Tibial artery (tissue), 4 donors: ENCODE measurements around the gene WHAMM.

Experiments used
- DNase-seq, 2 donors: peaks; one replicate each; pipeline ENCODE4 v3.0.0-alpha.2; 2019
- H3K27ac ChIP-seq, 2 donors: fragments of 200-600 bp; sonication (generic) in 1 of 2; 1 replicate in 1 of 2; 2 replicates in 1 of 2; pipeline ENCODE4 v1.5.1; 2018 to 2019; ENCODE audit warnings: mild to moderate bottlenecking in 1 of 2
- H3K27me3 ChIP-seq, 2 donors: fragments of 200-600 bp; sonication (generic) in 1 of 2; one replicate each; pipeline versions ENCODE4 v1.5.1 to v1.6.0; 2016 to 2019
- H3K36me3 ChIP-seq, 3 donors: fragments of 200-600 bp; sonication (generic) in 2 of 3; one replicate each; pipeline ENCODE4 v1.5.1; 2016 to 2019; ENCODE audit warnings: mild to moderate bottlenecking in 2 of 3
- H3K4me1 ChIP-seq, 4 donors: fragments of 200-600 bp; sonication (generic) in 2 of 4; 1 replicate in 3 of 4; 2 replicates in 1 of 4; pipeline ENCODE4 v1.5.1; 2016 to 2019
- H3K4me3 ChIP-seq, 2 donors: fragments of 200-600 bp; sonication (generic) in 1 of 2; 1 replicate in 1 of 2; 2 replicates in 1 of 2; pipeline ENCODE4 v1.5.1; 2018 to 2019; ENCODE audit warnings: mild to moderate bottlenecking in 2 of 2
- H3K9me3 ChIP-seq, 3 donors: fragments of 200-600 bp; sonication (generic) in 1 of 3; one replicate each; pipeline ENCODE4 v1.5.1; 2016 to 2019
- intact Hi-C: fragments of 100-400 bp; cut with DNase I; formaldehyde crosslinking; loops from one replicate; pipeline ENCODE4 v1.15.0; 2023; ENCODE audit warnings: low total_unique reads
- TF ChIP-seq, protein P1 (sequence below), 2 experiments: fragments of 200-600 bp in 1 of 2; fragments of 450-650 bp in 1 of 2; IDR thresholded peaks; one replicate each; pipeline ENCODE4 v1.5.1; 2017 to 2019; ENCODE audit warnings: antibody characterized with exemption in 2 of 2, mild to moderate bottlenecking in 1 of 2, moderate library complexity in 1 of 2

Gene WHAMM

DNA sequence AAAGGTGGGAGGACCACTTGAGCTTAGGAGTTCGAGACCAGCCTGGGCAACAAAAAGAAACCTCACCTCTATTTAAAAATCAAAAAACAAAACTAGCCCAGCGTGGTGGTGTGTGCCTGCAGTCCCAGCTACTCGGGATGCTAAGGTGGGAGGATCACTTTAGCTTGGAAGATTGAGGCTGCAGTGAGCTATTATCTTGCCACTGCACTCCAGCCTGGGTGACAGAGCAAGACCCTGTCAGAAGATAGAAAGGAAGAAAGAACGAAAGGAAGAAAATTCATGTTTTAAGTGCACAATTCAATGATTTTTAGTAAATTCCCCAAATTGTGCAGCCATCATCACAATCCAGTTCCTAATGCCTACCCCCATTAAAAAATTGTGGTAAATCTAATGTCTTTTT is 11.3 kb upstream of the WHAMM start:
- no peak for DNase-seq
- TF ChIP-seq, protein P1, sequence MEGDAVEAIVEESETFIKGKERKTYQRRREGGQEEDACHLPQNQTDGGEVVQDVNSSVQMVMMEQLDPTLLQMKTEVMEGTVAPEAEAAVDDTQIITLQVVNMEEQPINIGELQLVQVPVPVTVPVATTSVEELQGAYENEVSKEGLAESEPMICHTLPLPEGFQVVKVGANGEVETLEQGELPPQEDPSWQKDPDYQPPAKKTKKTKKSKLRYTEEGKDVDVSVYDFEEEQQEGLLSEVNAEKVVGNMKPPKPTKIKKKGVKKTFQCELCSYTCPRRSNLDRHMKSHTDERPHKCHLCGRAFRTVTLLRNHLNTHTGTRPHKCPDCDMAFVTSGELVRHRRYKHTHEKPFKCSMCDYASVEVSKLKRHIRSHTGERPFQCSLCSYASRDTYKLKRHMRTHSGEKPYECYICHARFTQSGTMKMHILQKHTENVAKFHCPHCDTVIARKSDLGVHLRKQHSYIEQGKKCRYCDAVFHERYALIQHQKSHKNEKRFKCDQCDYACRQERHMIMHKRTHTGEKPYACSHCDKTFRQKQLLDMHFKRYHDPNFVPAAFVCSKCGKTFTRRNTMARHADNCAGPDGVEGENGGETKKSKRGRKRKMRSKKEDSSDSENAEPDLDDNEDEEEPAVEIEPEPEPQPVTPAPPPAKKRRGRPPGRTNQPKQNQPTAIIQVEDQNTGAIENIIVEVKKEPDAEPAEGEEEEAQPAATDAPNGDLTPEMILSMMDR (IDR thresholded peaks at IDR 0.05): no peak
- H3K4me1 ChIP-seq: no peaks in the 10 kb centered on the region
- H3K4me3 ChIP-seq: no peak overlapping the region
- H3K36me3 ChIP-seq: no peaks in the 10 kb centered on the region
- H3K27ac ChIP-seq: no peak overlapping the region
- H3K9me3 ChIP-seq: no peaks in the 10 kb centered on the region
- intact Hi-C loops: no loop called here
- H3K27me3 ChIP-seq: no peaks in the 10 kb centered on the region

DNA sequence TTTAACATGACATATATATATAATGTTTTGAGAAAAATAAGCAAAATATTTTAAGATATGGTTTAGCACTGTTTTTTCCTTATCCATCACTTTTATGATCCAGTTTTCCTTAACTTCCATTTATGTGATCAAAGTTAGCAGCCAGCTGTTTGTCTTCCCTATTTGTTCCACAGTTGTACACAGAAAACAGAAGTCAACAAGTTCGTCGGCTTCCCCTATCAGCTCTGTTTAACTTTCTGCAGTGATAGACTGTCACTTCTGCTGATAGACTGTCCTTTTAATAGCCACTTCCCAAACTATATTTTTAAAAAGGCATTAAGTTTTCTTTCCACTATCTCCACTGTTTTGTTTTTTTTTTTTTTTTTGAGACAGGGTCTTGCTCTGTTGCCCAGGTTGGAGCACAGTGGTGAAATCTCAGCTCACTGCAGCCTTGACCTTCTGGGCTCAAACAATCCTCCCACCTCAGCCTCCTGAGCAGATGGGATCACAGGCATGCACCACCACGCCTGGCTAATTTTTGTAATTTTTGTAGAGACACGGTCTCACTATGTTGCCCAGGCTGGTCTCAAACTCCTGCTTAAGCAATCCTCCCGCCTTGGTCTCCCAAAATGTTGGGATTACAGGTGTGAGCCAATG is 10.8 kb upstream of the WHAMM start:
- H3K4me1 ChIP-seq: no peaks in the 10 kb centered on the region
- H3K27ac ChIP-seq: no peak overlapping the region
- H3K4me3 ChIP-seq: no peak overlapping the region
- H3K36me3 ChIP-seq: no peaks in the 10 kb centered on the region
- intact Hi-C loops: no loop called here
- DNase-seq: no peak
- H3K9me3 ChIP-seq: no peaks in the 10 kb centered on the region
- TF ChIP-seq, protein P1 (IDR thresholded peaks at IDR 0.05): no peak
- H3K27me3 ChIP-seq: no peaks in the 10 kb centered on the region

DNA sequence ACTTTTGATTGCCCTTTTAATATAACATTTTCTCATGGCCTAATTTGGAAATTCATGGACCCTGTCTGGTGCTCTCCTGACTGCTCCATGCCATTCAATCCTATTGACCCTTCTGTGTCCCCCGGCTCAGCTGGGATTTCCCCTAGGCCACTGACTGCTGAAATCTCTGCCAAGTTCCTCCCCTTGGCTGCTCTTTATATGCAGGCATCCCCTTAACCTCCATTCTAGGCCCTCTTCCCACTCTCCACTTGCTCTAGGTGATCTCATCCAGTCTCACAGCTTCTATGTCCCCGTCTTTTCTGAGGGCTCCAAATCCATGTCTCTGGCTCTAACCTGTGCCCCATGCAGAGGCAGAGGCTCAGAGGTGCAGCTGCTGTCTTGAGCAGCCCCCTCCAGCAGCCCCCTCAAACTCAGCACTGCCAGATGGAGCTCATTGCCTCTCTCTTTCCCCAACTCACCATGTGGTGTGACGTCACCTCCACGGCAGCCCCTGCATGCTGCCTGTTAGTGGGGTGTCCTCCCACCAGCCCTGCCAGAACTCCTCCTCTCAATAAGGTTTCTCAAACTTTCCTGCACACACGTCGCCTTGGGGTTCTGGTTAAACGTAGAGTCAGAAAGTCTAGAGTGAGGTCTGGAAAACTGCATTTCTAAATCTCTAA is 10.1 kb upstream of the WHAMM start:
- no peaks in the 10 kb centered on the region for H3K4me1 ChIP-seq
- no peak for DNase-seq
- no peaks in the 10 kb centered on the region for H3K27me3 ChIP-seq
- H3K27ac ChIP-seq: no peak overlapping the region
- no peak overlapping the region for H3K4me3 ChIP-seq
- H3K36me3 ChIP-seq: no peaks in the 10 kb centered on the region
- TF ChIP-seq, protein P1 (IDR thresholded peaks at IDR 0.05): no peak
- intact Hi-C loops: no loop called here
- H3K9me3 ChIP-seq: no peaks in the 10 kb centered on the region

DNA sequence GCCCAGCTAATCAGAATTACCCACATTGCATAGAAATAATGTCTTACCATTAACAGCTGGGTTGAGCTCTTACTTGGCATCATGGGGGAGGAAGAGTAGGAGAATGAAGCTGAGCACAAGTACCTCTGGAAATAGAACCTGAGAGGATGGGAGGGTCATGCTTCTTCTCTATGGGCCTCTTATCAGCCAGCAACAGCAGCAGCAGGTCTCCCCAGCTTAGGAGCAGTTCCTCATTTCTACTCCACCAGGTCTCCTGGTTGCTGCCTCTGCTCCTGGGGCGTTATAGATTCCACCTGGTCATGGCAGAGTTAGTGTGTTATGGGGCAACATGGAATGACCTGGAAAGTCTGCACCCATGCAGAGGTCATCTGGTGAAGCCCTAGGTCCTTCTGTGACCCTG is 6.9 kb upstream of the WHAMM start:
- H3K27ac ChIP-seq: no peak overlapping the region
- no peak overlapping the region for H3K4me3 ChIP-seq
- peaks cover 0 to 4% (median 0%) of the 10 kb centered on the region in 4 donors for H3K4me1 ChIP-seq
- DNase-seq: no peak
- no peaks in the 10 kb centered on the region for H3K9me3 ChIP-seq
- intact Hi-C loops: loop anchor here (10.0 kb wide), 1 partner anchor 412 kb away; no protein-coding TSS in a partner anchor
- TF ChIP-seq, protein P1 (IDR thresholded peaks at IDR 0.05): no peak
- H3K36me3 ChIP-seq: no peaks in the 10 kb centered on the region
- no peaks in the 10 kb centered on the region for H3K27me3 ChIP-seq

DNA sequence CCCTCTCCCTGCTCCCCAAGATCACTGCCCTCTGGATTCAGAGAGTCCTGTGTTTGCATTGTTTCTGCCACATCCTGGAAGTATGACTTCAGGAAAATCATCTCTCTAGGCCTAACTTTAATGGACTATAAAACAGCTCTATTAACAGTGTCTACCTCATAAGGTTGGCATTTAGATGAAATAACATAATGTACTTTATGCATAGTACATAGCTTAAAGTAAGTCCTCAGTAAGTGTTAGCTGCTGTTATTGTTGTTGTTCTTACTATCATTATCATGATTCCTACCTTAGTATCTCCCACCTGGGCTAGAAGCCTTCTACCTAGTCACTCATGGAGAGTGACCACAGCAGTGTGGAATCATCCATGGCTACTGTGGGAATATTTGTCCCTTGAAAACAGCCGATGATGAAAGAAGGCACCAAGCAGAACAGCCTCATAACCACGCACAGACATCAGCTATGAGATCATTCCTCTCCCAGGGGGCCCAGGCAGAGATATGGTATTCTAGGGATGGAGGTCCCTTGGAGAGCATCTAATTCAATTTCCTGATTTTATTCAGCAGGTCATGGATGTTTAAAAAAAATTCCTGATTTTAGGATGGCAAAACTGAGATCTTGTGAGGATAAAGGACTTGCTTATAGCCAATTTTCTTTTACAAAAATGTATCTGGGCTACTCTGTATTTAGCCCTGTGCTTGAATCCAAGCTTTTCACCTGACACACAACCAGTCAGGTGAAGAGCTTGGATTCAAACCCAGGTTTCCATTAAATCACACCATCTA is 5.4 kb upstream of the WHAMM start:
- peaks cover 0 to 4% (median 3%) of the 10 kb centered on the region in 4 donors for H3K4me1 ChIP-seq
- H3K27ac ChIP-seq: no peak overlapping the region
- intact Hi-C loops: loop anchor here (10.0 kb wide), 1 partner anchor 411 kb away; no protein-coding TSS in a partner anchor
- H3K4me3 ChIP-seq: no peak overlapping the region
- TF ChIP-seq, protein P1 (IDR thresholded peaks at IDR 0.05): no peak
- no peaks in the 10 kb centered on the region for H3K9me3 ChIP-seq
- no peak for DNase-seq
- H3K27me3 ChIP-seq: no peaks in the 10 kb centered on the region
- H3K36me3 ChIP-seq: no peaks in the 10 kb centered on the region
